Lower lobe of right lung (tissue), 2 donors: Measurements from ENCODE around the gene SCFD1. TPM values are rescaled to one million over a fixed set of nuclear protein-coding genes. Genes with fewer than 3 reads are reported as not detected.

Source experiments
- ATAC-seq, 2 donors: fragments of 200-7000 bp; cut with Tn5 transposase; one replicate each; pipeline ENCODE4 v1.9.1; 2020 to 2022; ENCODE audit warnings: mild to moderate bottlenecking in 2 of 2, moderate library complexity in 2 of 2
- DNase-seq: peaks from one replicate; pipeline ENCODE4 v3.0.0-alpha.2; 2020
- H3K27ac ChIP-seq: fragments of 200-600 bp; one replicate; pipeline ENCODE4 v1.8.0; 2022
- H3K27me3 ChIP-seq: fragments of 200-600 bp; one replicate; pipeline ENCODE4 v1.8.0; 2022; ENCODE audit warnings: low read depth
- H3K36me3 ChIP-seq: fragments of 200-600 bp; one replicate; pipeline ENCODE4 v1.8.0; 2022; ENCODE audit warnings: mild to moderate bottlenecking
- H3K4me1 ChIP-seq: fragments of 200-600 bp; one replicate; pipeline ENCODE4 v1.8.0; 2022
- H3K4me3 ChIP-seq: fragments of 200-600 bp; one replicate; pipeline ENCODE4 v1.8.0; 2022; ENCODE audit warnings: mild to moderate bottlenecking
- H3K9me3 ChIP-seq: fragments of 200-600 bp; one replicate; pipeline ENCODE4 v1.8.0; 2022
- CTCF ChIP-seq: fragments of 200-600 bp; IDR thresholded peaks from one replicate; pipeline ENCODE4 v1.8.0; 2022; ENCODE audit warnings: antibody characterized with exemption, mild to moderate bottlenecking
- intact Hi-C: fragments of 100-400 bp; cut with DNase I; formaldehyde crosslinking; loops from one replicate; pipeline ENCODE4 v1.11.0; 2022
- total RNA-seq: library from RNA; stranded (reverse); fragmentation: NEBNext Ultra II Directional; extraction: Animal tissue kit (Norgen Biotek cat#: 25700); gene quantifications from one replicate; pipeline ENCODE4 v1.2.1, GENCODE V29; 2021
- donor health status: DM: no; HTN: yes; CAD: no; lungs with severe emphysema.

The SCFD1 gene
- total RNA-seq, 1 donor from 2014 or later = 73.8 TPM

GRCh38 chr14:30587141-30587540 is 35.0 kb upstream of the SCFD1 start:
- H3K27me3 ChIP-seq = no peaks in the 10 kb centered on the region
- peaks cover 4% of the 10 kb centered on the region for H3K9me3 ChIP-seq
- H3K36me3 ChIP-seq = peaks cover 42% of the 10 kb centered on the region
- ATAC-seq = no peak
- H3K4me1 ChIP-seq = no peaks in the 10 kb centered on the region
- TF ChIP-seq CTCF = no peak
- no peak for DNase-seq
- intact Hi-C loops = no loop called here
- H3K4me3 ChIP-seq = no peak overlapping the region
- no peak overlapping the region for H3K27ac ChIP-seq

- Histone ChIP-seq H3K27me3 (no peaks in the 10 kb centered on the region), H3K4me1 (no peaks in the 10 kb centered on the region), H3K27ac (no peak overlapping the region), H3K9me3 (peaks cover 4% of the 10 kb centered on the region), H3K4me3 (no peak overlapping the region), H3K36me3 (peaks cover 56% of the 10 kb centered on the region)
- TF ChIP-seq CTCF = no peak
- ATAC-seq (no peak), DNase-seq (no peak)
- intact Hi-C loops = no loop called here
Measured at GRCh38 chr14:30588873-30589272, 33.2 kb upstream of the SCFD1 start.

GRCh38 chr14:30596935-30597334 is 25.2 kb upstream of the SCFD1 start:
- Histone ChIP-seq H3K9me3 (no peaks in the 10 kb centered on the region), H3K27ac (no peak overlapping the region), H3K4me1 (no peaks in the 10 kb centered on the region), H3K36me3 (peaks cover 62% of the 10 kb centered on the region), H3K27me3 (no peaks in the 10 kb centered on the region), H3K4me3 (no peak overlapping the region)
- no peak for TF ChIP-seq CTCF
- DNase-seq (no peak), ATAC-seq (no peak)
- intact Hi-C loops = no loop called here

- Histone ChIP-seq H3K27me3 (no peaks in the 10 kb centered on the region), H3K36me3 (peaks cover 62% of the 10 kb centered on the region), H3K4me1 (no peaks in the 10 kb centered on the region), H3K9me3 (no peaks in the 10 kb centered on the region), H3K27ac (no peak overlapping the region), H3K4me3 (no peak overlapping the region)
- intact Hi-C loops = no loop called here
- no peak for TF ChIP-seq CTCF
- no peak for DNase-seq
- no peak for ATAC-seq
Measured at GRCh38 chr14:30597504-30597903, 24.6 kb upstream of the SCFD1 start.

GRCh38 chr14:30600922-30601918 is 20.9 kb upstream of the SCFD1 start:
- TF ChIP-seq CTCF = no peak
- Histone ChIP-seq H3K27ac (no peak overlapping the region), H3K9me3 (no peaks in the 10 kb centered on the region), H3K4me1 (no peaks in the 10 kb centered on the region), H3K27me3 (no peaks in the 10 kb centered on the region), H3K4me3 (no peak overlapping the region), H3K36me3 (peaks cover 79% of the 10 kb centered on the region)
- DNase-seq (no peak), ATAC-seq (no peak)
- intact Hi-C loops = no loop called here
